NCI-H1105 (cell line): ENCODE measurements around the gene CCDC88B.

Experiments
- DNase-seq: peaks from one replicate; lab custom pipeline; 2025; lab: John Stamatoyannopoulos, UW

The CCDC88B gene

DNA sequence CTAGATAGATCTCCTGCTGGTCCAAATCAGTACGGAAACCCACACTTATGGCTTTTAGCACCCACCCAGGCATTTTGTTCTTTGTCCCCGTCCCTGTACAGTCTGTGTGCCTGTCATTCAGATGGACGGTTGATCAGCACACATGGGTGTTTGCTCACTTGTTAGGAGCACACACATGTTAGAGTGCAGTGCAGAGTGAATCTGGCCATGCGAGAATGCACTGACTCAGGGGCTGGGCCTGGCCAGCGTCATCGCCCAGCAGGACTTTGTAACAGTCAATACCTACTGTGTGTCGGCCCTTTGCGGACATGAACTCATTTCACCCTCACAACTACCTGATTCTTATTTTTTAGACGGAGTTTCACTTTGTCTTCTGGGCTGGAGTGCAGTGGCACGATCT is 22.3 kb downstream of the CCDC88B start:
- no peak for DNase-seq

GRCh38 chr11:64364435-64364834 is 24.4 kb downstream of the CCDC88B start:
- DNase-seq: no peak

GRCh38 chr11:64364911-64365310 is 24.9 kb downstream of the CCDC88B start:
- DNase-seq: no peak

DNA sequence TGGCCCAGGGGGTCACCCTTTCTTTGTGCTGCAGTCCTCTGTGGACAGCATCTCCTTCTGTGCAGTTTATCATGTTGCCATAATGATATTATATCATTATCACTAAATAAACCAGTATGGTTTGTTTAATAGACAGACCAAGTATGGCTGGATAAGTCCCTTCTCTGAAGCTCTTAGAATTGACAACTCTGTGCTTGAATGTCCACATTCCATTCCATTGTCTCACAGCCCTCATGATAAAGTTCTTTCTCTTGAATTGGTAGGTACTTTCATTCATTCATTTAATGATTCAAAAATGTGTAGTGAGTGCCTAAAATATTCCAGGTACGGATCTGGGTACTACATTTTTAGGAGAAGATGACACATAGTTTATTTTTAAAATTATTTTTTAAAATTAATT is 26.7 kb downstream of the CCDC88B start:
- no peak for DNase-seq

GRCh38 chr11:64367931-64368672 is 28.1 kb downstream of the CCDC88B start:
- no peak for DNase-seq

- DNase-seq: no peak
Measured at GRCh38 chr11:64368673-64369074, 28.7 kb downstream of the CCDC88B start.

GRCh38 chr11:64369440-64370421 is 29.7 kb downstream of the CCDC88B start:
- no peak for DNase-seq

DNA sequence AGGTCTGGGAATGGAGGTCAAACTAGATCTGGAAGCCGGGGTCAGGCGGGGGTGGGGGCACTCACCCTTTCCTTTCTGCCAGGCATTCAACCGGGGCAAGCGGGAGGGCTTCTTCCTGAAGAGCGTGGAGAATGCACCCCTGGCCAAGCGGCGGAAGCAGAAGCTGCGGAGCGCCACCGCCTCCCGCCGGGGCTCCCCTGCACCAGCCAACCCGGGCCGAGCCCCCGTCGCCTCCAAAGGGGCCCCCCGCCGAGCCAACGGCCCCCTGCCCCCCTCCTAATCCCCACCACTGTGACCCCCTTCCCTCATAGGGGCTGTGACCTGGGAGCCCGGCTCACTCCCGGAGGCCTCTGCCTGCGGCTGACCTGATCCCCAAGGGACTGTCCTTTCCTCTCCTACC is 31.2 kb downstream of the CCDC88B start:
- no peak for DNase-seq

- no peak for DNase-seq
Measured at GRCh38 chr11:64372021-64372420, 32.0 kb downstream of the CCDC88B start.

GRCh38 chr11:64372802-64373597 is 33.0 kb downstream of the CCDC88B start:
- peak; percentile 98 for DNase-seq

DNA sequence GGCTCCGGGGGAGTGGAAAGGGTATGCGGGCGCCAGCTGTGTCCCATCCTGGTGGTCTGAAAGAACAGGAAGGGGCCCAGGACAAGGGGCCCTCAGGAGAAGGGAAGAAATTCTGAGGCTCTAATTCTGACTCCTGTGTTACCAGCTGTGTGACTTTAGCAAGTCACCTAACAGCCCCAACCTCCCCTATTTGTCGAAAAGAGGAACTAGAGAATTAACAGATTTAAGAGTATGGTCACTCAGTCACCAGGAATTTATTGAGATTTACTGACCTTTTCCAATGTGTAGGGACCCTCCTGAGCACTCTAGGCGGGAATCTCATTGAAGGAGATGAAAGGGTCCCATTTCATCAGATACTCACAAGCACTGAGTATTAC is 33.6 kb downstream of the CCDC88B start:
- no peak for DNase-seq

- DNase-seq: no peak
Measured at GRCh38 chr11:64376071-64376470, 36.1 kb downstream of the CCDC88B start.

DNA sequence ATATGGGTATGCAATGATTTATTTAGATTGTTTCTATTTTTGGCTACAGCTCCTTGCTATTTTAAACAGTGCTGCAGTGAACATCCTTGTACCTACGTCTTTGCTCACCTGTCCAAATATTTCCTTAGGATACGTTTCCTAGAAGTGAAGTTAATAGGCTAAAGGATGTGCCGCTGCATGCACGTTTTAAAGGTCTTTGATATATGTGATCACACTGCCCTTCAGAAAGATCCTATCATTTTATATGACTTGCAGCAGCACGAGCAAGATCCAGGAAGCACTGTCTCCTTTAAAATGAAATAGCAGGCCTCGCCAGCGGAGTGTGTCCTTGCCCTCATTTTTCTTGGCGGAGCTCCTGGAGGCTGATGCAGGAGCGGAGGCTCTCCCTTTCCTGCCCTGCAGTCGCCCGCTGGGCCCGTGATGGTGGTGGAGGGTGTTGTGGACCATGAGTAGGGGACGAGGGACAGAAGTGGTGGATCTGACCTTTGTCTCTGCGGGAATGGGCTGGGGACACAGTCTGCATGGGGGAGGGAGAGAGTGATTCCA is 38.4 kb downstream of the CCDC88B start:
- no peak for DNase-seq

GRCh38 chr11:64379160-64379559 is 39.2 kb downstream of the CCDC88B start:
- no peak for DNase-seq

DNA sequence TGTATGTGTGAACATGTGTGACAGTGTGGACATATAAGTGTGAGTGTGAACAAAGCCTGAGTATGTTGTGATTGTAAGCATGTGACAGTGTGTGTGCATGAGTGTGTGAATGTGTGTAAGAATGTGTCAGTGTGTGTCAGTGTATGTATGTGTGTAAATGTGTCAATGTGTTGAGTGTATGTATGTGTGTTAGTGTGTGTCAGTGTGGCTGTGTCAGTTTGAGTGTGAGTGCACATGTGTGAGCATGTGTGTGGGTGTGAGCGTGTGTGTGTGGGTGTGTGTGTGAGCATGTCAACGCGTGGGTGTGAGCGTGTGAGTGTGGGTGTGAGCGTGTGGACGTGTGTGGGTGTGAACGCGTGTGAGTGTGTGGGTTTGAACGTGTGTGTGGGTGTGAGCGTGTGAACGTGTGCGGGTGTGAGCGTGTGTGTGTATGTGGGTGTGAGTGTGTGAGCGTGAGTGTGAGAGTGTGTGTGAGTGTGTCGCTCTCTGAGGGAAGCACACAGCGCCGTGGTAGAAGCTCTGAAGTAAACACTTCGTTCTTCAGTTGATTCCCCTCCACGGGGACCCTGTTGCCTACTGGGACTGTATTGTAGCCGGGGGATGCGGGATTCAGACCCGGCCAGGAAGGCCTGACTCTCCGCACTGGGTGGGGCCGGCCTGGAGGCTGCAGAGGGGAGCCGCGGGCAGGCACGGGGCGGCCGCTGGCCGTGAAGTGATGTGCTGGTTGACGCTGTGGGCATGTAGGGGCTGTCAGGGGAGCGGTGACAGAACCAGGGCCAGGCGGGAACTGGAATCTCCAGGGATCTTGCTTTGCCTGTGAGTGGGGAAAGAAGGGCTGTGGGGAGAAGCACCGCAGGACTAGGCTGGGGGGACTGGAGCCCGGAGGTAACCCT is 40.1 kb downstream of the CCDC88B start:
- DNase-seq: no peak

DNA sequence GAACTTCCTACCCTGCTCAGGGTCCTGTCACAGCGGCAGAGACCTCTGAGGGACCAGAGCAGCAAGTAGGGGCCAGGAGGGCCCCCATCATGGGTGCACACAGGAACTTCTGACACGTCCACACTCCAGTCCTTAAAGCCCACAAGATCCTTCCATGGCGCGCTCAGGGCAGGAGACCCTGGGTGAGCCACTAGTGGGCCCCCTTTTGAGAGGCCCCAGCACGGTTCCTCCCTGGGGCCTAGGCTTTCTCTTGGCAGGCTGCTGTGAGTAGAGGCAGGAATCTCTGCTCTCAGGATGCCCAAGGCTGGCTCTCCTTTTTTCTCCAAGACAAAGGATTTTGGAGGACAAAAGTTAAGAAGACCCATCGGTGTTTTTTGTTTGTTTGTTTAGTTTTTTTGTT is 41.3 kb downstream of the CCDC88B start:
- no peak for DNase-seq

DNA sequence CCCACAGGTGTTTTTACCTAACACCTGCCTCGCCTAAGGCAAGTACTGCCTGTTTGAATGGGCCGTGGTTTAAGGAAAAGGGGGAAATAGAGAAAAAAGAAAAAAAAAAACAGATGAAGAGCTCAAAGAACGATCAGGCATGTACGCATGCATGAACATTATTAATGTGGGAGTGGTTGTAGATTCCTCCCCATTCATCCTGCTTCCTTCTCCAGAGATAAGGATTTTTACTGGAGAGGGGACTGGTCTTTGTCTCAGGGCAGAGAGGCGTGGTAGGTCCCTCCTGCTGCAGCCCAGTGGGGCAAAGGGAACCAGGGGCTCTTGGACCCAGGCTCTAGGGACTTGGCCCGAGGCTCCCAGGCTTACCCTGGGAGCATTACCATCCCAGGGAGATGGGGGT is 42.0 kb downstream of the CCDC88B start:
- DNase-seq: no peak

DNA sequence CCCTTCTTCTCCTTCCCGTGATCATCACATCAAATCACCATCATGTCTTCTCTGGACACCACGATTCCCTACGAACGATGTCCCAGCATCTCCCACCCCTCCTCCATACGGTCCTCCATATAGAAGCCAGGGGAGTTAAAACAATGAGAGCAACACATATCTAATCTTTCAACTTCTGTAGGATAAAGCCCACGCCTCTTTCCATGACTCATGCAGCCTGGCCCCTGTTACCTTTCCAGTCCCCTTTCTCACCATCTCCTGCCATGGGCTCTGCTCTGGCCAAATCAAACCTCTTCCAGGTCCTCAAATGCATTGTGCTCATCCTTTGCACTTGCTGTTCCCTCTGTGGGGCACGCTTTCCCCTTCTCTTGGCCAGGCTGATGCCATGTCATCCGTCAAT is 42.6 kb downstream of the CCDC88B start:
- no peak for DNase-seq

DNA sequence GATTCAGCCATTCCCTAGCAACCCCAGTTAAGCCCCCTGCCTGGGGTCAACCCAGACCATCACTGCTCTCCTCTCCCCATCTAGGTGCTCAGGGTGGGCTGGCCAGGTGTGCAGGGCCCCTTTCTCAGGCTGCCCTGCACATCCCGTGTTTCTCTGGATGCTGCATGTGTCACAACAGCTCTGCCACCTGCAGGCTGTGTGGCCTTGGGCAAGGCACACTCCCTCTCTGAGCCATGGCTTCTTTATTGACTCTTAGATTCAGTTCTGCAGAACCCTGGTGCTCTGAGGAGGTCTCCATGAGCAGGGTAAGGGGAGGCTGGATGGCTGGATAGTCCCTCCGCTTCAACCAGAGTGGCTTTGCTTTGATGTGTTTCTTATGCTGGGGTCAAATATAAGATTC is 43.6 kb downstream of the CCDC88B start:
- DNase-seq: no peak

DNA sequence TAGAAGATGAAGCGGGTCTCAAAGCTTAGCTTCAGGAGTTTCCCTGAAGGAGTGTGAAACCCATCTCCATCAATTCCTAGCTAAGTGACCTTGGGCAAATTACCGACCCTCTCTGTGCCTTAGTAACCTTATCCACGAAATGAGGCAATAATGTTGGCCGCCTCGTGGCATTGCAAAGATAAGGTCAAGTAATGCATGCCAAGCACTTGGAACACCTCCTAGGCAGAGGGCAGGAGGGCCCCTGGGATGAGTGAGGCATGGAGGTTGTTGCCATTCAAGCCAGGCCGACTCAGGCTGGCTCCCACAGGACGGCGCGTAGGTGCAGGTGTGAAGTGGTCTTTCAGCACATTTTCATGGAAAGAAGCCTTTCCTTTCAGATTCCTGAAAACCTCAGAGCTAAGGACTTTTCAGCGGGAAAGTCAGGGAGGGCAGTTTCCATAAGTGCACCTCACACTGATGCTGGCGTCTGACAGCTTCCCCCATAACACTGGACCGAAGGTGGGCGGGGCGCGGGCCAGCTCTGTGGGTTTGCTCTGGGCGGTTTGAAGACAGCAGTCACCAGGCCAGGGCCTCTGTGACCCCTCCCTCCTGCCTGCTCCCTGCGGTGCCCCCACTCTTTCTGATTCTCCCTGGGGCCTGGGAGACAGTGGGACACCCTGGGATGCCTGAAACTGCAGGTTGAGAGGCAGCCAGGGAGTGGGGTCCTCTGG is 44.2 kb downstream of the CCDC88B start:
- DNase-seq: no peak
